Measurements from ENCODE around the gene DUSP7.
A peak's percentile ranks its signal among the peaks of the same experiment; 100 is the strongest.
"Not testable (repeated sequence)": the region's sequence is repeated elsewhere in the genome, so short reads cannot be mapped to it uniquely, and the experiment has no call there.

Gene DUSP7

DNA sequence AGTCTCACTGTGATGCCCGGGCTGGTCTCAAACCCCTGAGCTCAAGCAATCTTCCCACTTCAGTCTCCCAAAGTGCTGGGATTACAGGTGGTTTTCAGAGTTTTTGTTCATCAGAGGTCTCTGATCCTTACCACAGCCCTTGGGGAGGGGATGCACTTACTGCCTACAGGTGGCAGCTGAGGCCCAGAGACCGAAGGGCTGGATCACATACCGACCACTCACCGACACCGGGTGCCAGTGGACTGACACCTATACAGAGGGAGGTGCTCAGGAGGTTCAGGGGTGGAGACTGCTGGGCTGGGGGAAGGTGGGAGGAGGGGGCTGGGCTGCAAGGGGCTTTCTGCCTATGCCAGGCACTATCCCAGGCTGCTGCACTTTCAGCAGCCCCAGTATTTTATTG, 19.5 kb downstream of the DUSP7 start:
- Histone ChIP-seq H3K27me3 (ENCODE audit: insufficient read depth, low read depth, severe bottlenecking) (no peaks in the 10 kb centered on the region), H3K27ac (peak overlapping the region; percentile 26; the same call in 1 of the 2 replicates), H3K4me3 (ENCODE audit: low read depth, low read length) (no peak overlapping the region), H3K36me3 (no peaks in the 10 kb centered on the region), H3K9me3 (ENCODE audit: severe bottlenecking) (no peaks in the 10 kb centered on the region)
- TF ChIP-seq CTCF (IDR thresholded peaks at IDR 0.05; ENCODE audit: low read depth, low read length) = peak; percentile 39; the same call in 1 of the 2 replicates
- DNase-seq = peak; percentile 55

DNA sequence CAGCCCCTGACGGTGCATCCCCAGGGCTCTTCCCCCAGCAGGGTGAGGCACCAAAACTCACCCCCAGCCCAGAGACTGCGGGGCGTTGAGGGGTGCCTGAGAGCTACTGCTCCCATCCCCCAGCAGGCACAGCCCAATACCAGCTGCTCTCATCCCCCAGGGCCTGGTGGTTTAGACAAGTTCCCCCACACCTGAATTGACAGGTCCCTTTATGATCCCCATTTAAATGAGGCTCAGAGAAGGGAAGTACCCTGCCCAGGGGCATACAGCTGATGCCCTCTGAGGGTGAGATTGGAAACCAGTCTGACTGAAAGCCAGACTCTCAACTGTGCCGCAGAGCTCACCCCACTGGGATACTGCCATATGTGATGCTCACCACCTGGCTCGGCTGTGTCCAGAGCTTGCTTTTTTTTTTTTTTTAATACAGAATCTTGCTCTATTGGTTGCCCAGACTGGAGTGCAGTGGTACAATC, 20.1 kb downstream of the DUSP7 start:
- Histone ChIP-seq H3K27me3 (ENCODE audit: insufficient read depth, low read depth, severe bottlenecking) (no peaks in the 10 kb centered on the region), H3K36me3 (no peaks in the 10 kb centered on the region), H3K4me3 (ENCODE audit: low read depth, low read length) (no peak overlapping the region), H3K27ac (no peak overlapping the region), H3K9me3 (ENCODE audit: severe bottlenecking) (no peaks in the 10 kb centered on the region)
- TF ChIP-seq CTCF (IDR thresholded peaks at IDR 0.05; ENCODE audit: low read depth, low read length) = no peak
- DNase-seq = no peak

DNA sequence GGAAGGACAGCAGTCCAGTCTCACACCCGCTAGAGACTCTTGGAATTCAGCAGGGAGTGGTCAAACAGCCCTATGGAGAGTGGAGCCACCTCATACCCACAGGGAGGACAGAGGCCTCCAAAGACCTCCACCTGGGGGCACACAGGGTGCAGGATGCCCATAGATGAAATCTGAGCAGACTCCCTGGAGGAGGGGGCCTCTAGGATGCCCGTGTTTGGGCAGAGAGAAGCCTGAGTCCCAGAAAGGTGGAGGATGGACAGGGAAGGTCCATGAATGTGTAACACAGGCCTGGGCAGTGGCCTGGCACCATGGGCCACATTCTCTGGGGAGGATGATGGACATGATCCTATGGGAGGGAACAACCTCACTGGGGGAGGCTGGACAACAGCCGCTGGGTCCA, 21.7 kb downstream of the DUSP7 start:
- Histone ChIP-seq H3K27me3 (ENCODE audit: insufficient read depth, low read depth, severe bottlenecking) (no peaks in the 10 kb centered on the region), H3K4me3 (ENCODE audit: low read depth, low read length) (no peak overlapping the region), H3K9me3 (ENCODE audit: severe bottlenecking) (no peaks in the 10 kb centered on the region), H3K36me3 (no peaks in the 10 kb centered on the region), H3K27ac (peak overlapping the region; percentile 92)
- no peak for DNase-seq
- no peak for TF ChIP-seq CTCF (IDR thresholded peaks at IDR 0.05; ENCODE audit: low read depth, low read length)

GRCh38 chr3:52034212-52034611, 22.2 kb downstream of the DUSP7 start:
- no peak for DNase-seq
- no peaks in the 10 kb centered on the region for H3K9me3 ChIP-seq (ENCODE audit: severe bottlenecking)
- H3K27ac ChIP-seq = peak overlapping the region; percentile 92
- no peaks in the 10 kb centered on the region for H3K27me3 ChIP-seq (ENCODE audit: insufficient read depth, low read depth, severe bottlenecking)
- TF ChIP-seq CTCF (IDR thresholded peaks at IDR 0.05; ENCODE audit: low read depth, low read length) = no peak
- H3K36me3 ChIP-seq = no peaks in the 10 kb centered on the region
- H3K4me3 ChIP-seq (ENCODE audit: low read depth, low read length) = no peak overlapping the region

- H3K36me3 ChIP-seq; H3K9me3 ChIP-seq (ENCODE audit: severe bottlenecking); DNase-seq; H3K27me3 ChIP-seq (ENCODE audit: insufficient read depth, low read depth, severe bottlenecking); H3K4me3 ChIP-seq (ENCODE audit: low read depth, low read length): not testable (repeated sequence)
- H3K27ac ChIP-seq = peak overlapping the region; percentile 92
Observed at GRCh38 chr3:52033748-52034147, 22.6 kb downstream of the DUSP7 start.

GRCh38 chr3:52032702-52033408, 23.5 kb downstream of the DUSP7 start:
- Histone ChIP-seq H3K27ac (peak overlapping the region; percentile 92), H3K9me3 (ENCODE audit: severe bottlenecking) (no peaks in the 10 kb centered on the region), H3K36me3 (no peaks in the 10 kb centered on the region), H3K4me3 (ENCODE audit: low read depth, low read length) (no peak overlapping the region), H3K27me3 (ENCODE audit: insufficient read depth, low read depth, severe bottlenecking) (no peaks in the 10 kb centered on the region)
- no peak for TF ChIP-seq CTCF (IDR thresholded peaks at IDR 0.05; ENCODE audit: low read depth, low read length)
- peak; percentile 94 for DNase-seq

Measured in WERI-Rb-1 (cell line).